Measurements from ENCODE around the gene NUB1.

NUB1 gene

DNA sequence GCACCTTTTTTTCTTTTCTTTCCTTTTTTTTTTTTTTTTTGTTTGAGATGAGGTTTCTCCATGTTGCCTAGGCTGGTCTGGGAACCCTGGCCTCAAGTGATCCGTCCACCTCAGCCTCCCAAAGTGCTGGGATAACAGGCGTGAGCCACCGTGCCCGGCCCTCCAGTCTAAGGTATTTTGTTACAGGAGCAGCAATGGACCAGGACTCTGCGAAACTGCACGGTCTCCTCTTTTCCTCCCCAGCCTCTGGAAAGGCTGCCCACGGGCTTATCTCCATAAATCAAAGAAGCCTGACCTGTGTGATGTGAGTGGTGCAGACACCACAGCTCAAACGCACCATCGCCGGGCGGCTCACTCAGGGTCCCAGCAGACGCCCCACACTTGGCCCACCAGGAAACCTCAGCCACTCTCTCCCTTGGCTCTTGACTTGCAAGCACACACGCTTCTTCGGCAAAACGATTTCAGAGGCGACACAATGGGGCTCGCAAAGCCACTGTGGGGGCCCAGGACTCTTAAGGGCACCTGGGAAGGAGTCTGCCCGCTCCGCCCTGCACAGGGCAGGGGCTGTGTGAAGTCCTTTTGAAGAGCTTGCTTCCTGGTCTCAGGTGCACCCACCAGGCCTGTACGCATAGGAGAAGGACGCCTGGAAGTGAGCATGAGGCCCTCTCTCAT, 47.6 kb downstream of the NUB1 start:
- DNase-seq (ENCODE audit: low read depth, low spot score): no peak

GRCh38 chr7:151389768-151390597, 48.4 kb downstream of the NUB1 start:
- DNase-seq (ENCODE audit: low read depth, low spot score): no peak

DNA sequence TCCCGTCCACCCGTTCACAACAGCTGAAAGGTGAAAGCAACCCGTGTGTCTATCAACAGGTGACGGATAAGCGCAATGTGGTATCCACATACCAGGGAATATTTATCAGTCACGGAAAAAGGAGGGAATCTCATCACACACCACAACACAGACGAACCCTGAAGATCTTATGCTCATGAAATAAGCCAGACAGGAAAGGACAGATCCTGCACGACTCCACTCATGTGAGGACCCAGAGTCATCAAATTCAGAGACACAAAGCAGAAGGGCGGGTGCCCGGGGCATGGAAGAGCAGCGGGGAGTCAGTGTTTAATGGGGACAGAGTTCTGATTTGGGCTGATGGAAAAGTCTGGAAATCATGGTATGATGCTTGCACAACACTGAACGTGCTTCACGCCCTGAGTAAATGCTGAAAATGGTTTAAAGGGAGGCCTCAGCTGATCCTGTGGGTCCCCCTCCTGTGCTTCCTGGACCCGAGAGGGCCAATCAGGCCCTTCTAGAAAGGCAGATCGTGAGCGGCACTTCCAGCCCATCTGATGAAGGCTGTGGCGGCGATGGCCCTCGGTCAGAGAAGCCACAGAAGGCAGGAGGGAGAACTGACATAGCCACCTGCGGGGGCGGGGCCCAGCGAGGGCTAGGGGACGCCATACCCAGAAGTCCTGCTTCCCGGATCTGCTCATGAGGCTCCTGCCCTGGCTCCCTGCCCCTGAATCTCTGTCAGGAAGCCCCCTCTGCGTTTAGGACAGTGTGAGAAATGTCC, 49.2 kb downstream of the NUB1 start:
- no peak for DNase-seq (ENCODE audit: low read depth, low spot score)

DNA sequence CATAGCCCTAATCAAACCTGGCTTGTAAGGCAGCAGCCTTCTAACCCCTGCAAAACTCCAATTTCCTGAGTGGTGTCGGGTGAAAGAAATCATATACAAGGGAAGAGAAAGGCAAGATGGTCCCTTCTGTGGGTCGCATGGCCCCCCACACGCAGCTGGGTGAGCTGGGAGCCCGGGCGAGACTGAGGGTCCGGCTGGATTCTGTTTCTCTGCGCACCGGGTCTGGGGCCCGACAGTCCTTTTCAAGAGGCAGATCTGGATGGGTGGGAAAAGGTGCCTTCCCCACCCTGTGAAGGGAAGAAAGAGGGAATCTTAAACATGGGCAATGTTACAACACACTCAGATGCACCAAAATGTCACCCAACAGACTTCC, 49.7 kb downstream of the NUB1 start:
- no peak for DNase-seq (ENCODE audit: low read depth, low spot score)

GRCh38 chr7:151392002-151392401, 50.4 kb downstream of the NUB1 start:
- no peak for DNase-seq (ENCODE audit: low read depth, low spot score)

DNA sequence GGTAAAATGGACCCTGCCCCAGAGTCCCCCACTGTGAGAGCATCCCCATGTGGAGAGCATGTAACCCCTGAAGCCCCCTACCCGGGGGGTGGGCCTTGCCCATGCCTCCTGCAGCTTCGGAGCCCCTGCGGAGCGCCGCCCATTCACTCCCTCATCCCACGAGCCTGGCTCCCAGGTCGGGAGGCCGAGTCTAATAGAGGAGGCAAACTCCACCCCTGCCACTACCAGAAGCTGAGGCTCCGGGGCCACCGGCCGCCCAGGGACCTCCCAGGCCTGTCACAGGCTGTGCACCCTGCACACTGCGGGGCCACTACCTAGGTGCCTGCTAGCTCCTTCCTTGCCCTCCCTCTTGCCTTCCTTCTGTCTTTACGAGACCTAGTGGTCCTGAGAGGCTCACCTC, 50.8 kb downstream of the NUB1 start:
- no peak for DNase-seq (ENCODE audit: low read depth, low spot score)

DNA sequence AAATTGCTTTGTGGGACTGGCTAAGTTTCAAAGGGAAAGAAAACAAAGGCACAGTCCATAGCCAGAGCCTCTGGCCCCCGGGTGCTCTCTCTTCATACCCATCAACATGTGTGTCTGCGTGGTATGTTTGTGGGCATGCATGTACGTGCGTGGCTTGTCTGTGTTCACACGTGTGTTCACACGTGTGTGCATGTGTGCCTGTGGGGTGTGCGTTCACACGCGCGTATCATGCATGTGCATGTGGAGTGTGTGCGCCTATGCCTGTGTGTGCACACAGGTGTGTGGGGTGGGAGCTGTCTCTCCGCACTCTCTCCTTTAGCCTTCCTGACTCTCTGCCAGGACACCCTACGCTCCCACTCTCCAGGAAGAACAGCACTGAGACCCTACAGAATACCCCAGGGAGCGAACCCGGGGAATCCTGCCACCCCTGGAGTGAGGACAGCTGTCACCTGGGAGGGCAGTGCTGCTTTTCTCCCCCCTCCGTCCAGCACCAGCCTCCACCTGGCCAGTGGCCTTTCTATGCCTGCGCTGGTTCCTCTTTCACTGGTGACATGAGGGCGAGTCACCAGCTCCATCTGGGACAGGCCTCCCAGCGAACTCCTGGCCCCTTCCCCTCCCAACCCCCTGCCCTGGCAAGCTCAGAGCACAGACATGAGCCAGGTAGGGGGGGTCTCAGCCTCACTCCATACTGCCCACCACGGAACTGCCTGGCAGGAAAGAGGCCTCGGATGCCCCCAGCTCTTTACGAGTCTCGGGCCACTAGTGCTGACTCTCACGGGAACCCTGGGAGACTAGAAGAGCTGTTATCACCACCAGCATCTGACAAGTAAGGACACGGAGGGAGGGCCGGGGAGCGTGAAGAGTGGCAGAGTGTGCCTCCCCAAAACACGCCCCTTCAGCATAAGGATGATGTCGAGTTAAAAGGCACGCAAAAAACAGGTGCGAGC, 51.7 kb downstream of the NUB1 start:
- DNase-seq (ENCODE audit: low read depth, low spot score): no peak

- DNase-seq (ENCODE audit: low read depth, low spot score): no peak
Observed at GRCh38 chr7:151394076-151395035, 52.7 kb downstream of the NUB1 start.

DNA sequence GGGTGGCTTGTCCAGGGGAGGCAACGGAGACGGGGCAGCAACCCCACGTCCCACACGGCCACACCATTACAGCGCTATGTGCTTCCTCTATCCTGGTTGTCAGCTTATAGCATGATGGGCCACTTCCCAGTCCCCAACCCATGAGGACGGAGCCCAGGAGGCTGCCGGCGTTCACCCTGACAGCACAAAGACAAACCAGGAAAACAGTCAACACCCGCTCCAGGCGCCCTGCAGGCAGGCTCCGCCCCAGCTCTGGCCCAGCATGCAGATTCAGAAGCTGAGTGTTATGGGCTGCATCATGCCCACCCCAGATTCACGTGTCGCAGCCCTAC, 53.4 kb downstream of the NUB1 start:
- no peak for DNase-seq (ENCODE audit: low read depth, low spot score)

DNA sequence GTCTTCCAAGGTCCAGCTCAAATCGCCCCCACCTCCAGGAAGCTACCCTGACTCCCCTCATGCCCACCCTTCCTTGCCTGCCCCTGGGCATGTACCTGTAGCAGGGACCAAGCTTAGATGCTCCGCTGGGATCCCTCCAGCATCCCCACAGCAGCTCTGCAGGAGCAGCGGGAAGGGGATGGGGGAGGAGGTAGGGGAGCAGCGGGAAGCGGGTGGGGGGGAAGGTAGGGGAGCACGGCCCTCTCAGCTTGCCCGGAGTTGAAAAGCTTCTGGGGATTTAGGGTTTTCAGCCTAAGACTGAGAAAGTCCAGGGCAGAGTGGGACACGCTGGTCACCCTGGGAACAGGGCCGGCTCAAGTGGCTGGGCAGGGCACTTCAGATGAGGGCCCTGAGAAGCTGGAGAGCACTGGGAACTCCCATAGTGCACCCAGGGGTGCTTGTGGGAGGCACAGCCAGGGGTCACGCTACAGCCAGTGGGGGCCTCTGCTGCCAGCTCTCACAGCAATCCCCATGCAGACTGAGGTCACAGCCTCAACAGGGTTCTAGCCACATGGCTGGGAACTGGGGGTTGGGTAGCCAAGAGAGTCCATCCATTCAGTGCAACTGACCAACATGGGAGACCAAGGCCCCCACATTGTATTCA, 54.8 kb downstream of the NUB1 start:
- no peak for DNase-seq (ENCODE audit: low read depth, low spot score)

DNA sequence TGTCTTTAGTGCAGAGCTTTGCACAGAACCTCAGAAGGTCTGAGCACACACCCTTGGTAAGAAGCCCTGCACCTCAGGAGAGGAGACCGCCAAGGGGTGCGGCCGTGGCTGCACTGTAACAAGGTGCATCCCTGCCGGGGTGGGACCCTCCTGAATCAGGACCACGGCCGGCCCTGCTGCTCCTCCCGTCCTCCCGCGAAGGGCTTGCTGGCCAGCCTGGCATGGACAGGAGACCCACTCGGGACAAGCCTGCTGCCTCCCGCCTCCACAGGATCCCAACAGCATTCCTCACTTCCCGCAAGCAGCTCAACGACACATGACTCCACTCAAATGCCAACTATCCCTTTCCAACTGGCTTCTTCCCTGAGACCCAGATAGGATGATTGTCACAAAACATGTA, 55.4 kb downstream of the NUB1 start:
- DNase-seq (ENCODE audit: low read depth, low spot score): no peak

- no peak for DNase-seq (ENCODE audit: low read depth, low spot score)
Observed at GRCh38 chr7:151398446-151399304, 57.1 kb downstream of the NUB1 start.

DNA sequence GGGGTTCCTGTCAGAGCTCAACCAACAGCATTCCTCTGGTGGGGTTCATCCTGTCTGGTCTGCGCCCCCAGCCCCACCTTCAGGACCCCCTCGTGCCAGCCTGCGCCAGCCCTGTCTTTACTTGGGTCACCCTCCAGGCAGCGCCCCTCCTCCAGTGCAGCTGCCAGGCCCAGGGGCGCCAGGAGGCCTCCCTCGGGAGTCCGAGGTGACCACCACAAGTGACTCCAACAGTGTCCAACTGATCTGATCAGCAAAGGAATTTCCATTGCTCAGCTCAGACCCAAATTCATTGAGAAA, 57.6 kb downstream of the NUB1 start:
- no peak for DNase-seq (ENCODE audit: low read depth, low spot score)

- no peak for DNase-seq (ENCODE audit: low read depth, low spot score)
Observed at GRCh38 chr7:151399906-151400305, 58.3 kb downstream of the NUB1 start.

GRCh38 chr7:151400626-151401315, 59.2 kb downstream of the NUB1 start:
- DNase-seq (ENCODE audit: low read depth, low spot score): no peak

DNA sequence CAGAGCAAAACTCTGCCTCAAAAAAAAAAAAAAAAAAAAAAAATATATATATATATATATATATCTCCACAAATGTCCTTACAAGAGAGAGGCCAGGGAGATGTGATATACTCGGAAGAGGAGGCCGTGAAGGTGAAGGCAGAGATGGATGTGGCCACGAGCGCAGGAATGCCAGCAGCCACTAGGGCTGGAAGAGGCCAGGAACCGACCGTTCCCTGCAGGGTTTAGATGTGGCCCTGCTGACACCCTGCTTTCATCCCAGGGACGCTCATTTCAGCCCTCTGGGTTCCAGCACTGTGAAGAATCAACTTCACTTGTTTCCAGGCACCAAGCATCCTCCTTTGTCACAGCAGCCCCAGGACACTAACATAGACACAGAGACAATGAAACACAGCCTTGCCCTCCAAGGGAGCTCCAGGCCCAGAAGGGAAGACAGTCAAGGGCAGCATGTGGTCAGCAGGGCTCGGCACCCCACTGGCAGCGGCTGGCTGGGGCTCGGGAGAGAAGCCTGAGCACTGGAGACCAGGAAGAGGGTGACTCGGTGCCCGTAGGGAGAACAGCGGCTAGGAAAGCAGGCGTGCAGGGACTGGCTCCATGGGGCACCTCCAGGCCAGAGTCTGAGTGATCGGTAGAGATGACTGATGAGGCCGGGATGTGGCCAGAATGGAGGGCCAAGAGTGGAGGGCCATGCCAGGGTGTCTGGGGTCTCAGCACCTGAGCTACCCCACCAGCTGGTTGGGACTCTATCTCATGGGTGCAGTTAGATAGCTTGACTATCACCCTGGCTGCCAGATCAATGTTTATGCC, 60.6 kb downstream of the NUB1 start:
- DNase-seq (ENCODE audit: low read depth, low spot score): no peak

- DNase-seq (ENCODE audit: low read depth, low spot score): no peak
Observed at GRCh38 chr7:151403764-151404163, 62.2 kb downstream of the NUB1 start.

All from smooth muscle cell of the brain vasculature (primary cell).